SIG-M5 treated with dmso at 0.1 percent for 504 hours (cell line): ENCODE data around the gene RMDN2.
"Not testable (repeated sequence)": the region's sequence is repeated elsewhere in the genome, so short reads cannot be mapped to it uniquely, and the experiment has no call there.

Source experiments
- DNase-seq: peaks from one replicate; lab custom pipeline; 2025; ENCODE audit not compliant: unreplicated experiment; lab: John Stamatoyannopoulos, UW

RMDN2 gene

DNA sequence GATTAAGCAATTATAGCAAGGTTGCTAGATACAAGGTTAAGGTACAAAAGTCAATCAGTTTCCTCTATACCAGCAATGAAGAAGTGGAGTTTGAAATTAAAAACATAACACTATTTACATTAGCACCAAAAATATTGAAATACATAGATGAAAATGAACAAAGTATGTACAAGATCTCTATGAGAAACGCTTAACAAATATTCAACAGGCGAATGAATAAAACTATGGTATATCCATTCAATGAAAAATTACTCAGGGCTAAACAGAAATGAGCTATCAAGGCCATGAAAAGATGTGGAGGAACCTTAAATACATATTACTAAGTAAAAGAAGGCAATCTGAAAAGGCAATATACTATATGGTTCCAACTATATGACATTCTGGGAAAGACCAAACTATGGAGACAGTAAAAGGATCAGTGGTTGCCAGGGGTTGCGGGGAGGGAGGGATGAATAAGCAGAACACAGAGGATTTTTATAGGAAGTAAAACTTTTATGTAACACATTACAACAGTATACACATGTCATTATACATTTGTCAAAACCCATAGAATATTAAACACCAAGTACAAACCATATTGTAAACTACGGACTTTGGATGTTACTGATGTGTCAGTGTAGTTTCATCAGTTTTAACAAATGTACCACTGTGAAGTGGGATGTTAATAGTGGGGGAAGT is 62.1 kb downstream of the RMDN2 start:
- no peak for DNase-seq

DNA sequence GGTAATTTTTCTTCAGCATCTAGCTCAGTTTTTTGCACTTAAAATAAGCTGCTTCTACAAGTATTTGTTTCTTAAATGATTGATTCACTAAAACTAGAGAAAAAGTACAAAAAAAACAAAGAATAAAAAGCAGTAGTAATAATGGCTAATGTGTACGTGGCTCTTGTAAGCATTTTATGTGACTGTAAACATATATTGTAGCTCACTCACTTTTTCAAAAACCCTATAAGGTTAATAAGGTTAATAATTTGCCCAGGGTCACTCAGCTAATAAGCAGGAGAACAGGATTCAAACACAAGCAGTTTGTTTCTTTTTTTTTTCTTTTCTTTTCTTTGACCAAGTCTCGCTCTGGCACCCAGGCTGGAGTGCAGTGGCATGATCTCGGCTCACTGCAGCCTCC is 67.5 kb downstream of the RMDN2 start:
- DNase-seq, result no peak

- peak; percentile 44 for DNase-seq
Observed at GRCh38 chr2:37993143-37993542, 68.1 kb downstream of the RMDN2 start.

DNA sequence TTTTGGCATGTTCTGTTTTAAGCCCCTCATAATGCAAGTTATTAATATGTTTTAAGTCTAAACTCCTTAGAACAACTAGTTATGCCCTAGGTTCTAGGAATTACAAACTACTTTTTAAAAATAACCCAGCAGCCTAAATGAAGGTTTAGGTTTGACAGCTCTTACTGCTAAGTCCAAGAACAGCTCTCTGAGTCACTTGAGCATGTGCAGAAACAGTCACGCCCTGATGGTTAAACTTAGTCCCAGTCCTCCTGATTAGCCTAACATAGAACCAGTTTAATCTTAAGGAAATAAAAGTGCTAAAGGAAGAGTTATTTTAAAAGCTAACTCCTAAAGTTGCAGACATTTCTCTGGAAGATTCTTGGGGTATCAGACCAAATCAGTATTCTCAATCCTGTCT is 72.5 kb downstream of the RMDN2 start:
- no peak for DNase-seq

DNA sequence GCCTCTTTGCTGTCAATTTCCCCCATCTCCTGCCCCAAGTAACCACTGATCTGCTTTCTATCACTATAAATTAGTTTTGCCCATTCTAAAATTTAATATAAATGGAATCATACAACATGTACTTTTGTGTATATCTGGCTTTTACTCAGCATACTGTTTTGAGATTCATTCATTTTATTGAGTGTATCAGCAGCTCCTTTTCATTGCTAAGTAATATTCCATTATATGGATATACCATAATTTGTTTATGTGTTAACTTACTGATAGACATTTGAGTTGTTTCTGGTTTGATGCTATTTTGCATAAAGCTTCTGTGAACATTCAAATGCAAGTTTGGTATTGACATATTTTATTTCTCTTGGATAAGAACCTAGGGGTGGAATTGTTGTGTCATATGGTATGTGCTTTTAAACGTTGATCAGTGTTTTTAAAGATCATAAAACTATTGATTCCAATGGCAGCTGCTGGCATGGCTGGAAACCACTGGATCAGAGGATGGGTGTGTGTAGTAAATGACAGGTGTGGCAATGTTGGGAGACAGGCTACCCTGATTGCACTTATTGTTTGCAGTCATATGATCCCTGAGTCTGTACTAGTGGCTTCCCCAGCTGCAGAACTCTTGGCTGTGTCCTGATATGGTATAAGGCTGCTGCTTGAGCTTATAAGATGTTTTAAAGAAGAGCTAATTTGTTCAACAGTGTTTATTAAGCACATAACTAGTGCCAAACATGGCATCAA is 75.6 kb downstream of the RMDN2 start:
- no peak for DNase-seq

- DNase-seq, result not testable (repeated sequence)
Observed at GRCh38 chr2:38010187-38010586, 85.1 kb downstream of the RMDN2 start.

DNA sequence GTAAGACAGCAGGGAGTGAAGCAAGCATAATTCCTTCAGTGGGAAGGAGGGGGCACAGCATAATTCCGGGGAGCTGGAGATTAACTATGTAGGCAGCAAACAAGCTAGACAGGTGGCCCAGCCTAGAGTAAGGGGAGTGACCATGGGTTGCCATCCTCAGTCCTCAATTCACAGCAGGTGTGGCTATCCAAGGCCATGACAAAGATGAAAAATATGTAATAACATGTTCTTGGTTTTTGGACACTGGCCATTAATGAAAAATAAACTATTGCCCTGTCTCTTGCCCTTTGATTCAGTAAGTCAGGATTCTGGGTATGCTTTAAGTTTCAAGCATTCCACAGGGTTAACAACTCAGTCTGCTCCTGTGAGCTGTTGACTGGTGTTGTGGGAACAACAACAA is 85.9 kb downstream of the RMDN2 start:
- no peak for DNase-seq

DNA sequence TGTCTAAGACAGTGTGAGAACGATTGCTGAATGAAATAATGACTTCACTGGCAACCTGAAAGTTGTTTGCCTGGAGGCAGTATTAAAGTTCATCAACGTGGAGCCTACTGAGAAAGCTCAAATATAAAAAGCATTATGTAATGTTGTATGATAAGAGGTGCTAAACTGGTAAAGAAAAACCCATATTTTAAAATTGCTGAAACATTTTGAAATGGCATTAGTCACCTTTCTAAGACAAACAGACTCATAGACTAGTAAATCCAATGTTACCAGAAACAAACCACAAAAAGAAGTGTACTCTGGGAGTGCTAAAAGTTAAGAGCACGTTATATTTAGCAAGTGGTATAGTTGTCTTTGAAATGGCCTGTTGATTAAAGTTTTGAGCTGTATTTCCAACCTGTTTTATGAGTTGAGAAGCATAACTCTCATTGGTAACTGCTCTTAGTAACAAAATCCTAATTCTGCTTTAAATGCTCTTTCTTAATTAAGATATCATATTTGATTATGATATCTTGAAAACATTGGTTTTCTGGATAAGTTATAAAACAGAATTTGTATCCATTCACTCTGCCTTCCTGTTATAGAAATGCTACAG is 88.2 kb downstream of the RMDN2 start:
- DNase-seq, result no peak

DNA sequence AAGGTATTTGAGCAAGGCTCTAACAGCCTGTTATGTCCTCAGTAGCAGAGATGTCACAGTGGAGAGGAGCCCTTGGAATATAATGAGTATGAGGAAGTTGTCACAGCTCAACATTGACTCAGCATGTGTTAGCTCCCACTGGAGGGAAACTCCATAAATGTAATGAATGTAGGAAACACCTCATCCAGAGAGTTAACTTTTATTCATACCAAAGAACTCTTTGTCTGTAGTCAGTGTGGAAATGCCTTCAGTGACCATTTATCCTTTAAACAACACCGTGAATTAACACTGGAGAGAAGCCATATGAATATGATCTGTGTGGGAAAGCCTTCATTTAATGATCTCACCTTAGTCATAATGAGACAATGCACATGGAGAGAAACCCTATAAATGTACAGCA is 91.1 kb downstream of the RMDN2 start:
- peak; percentile 14 for DNase-seq

GRCh38 chr2:38017836-38018235 is 92.7 kb downstream of the RMDN2 start:
- no peak for DNase-seq

DNA sequence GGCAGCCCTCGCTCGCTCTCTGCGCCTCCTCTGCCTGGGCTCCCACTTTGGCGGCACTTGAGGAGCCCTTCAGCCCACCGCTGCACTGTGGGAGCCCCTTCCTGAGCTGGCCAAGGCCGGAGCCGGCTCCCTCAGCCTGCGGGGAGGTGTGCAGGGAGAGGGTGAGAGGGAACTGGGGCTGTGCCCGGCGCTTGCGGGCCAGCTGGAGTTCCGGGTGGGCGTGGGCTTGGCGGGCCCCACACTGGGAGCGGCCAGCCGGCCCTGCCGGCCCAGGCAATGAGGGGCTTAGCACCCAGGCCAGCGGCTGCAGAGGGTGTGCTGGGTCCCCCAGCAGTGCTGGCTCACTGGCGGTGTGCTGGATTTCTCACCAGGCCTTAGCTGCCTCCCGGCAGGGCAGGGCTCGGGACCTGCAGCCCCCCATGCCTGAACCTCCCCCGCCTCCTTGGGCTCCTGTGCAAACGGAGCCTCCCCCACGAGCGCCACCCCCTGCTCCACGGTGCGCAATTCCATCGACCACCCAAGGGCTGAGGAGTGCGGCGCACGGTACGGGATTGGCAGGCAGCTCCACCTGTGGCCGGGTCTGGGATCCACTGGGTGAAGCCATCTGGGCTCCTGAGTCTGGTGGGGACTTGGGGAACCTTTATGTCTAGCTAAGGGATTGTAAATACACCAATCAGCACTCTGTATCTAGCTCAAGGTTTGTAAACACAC is 95.4 kb downstream of the RMDN2 start:
- DNase-seq, result not testable (repeated sequence)

DNA sequence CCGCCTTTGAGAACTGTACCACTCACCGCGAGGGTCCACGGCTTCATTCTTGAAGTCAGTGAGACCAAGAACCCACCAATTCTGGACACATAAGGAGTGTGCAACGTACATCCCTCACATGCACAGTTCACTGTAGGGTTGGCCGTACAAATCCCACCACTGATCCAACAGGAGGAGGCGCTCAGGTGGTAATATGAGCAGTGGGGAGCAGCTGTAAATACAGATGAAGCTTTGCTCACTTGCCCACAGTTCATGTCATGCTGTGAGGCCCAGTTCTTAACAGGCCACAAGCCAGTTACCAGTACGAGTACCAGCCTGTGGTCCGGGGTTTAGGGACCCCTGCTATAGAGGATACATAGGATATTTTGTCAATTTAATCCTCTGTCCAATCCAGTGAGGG is 96.5 kb downstream of the RMDN2 start:
- no peak for DNase-seq

GRCh38 chr2:38026846-38027245 is 101.8 kb downstream of the RMDN2 start:
- DNase-seq, result no peak

DNA sequence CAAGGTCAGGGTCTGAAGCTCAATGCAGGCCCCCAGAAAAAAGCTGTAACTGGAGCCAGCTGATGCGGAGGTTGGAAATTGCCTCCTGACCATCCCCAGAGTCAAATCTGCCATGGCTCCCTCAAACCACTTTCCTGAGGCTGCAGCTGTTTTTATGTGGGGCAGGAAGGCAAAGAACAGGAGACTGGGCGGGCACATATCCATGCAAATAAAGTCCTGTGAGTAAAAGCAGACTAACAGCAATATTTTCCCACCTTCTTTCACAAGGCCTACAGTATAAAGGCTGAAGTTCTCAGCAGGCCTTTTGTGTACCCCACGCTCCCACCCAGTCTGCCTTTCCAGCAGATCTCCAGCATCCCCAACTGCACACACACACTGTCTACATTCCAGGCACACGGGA is 103.7 kb downstream of the RMDN2 start:
- no peak for DNase-seq

DNA sequence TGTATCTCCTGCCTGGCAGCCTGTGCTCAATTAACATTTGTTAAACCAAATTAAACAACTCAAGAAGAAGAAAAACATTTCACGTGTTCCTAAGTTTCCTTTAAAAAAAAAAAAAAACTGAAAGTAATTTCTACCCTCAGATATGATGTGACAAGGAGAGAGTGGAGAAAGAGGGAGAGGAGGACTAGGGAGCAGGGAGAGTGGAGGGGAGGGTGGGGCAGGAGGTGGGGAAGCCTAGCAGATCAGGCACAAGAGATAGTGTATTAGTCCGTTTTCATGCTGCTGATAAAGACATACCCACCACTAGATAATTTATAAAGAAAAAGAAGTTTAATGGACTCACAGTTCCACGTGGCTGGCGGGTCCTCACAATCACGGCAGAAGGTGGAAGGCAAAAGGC is 104.4 kb downstream of the RMDN2 start:
- no peak for DNase-seq

GRCh38 chr2:38030635-38031355 is 105.7 kb downstream of the RMDN2 start:
- no peak for DNase-seq

- no peak for DNase-seq
Observed at GRCh38 chr2:38032946-38033345, 107.9 kb downstream of the RMDN2 start.

DNA sequence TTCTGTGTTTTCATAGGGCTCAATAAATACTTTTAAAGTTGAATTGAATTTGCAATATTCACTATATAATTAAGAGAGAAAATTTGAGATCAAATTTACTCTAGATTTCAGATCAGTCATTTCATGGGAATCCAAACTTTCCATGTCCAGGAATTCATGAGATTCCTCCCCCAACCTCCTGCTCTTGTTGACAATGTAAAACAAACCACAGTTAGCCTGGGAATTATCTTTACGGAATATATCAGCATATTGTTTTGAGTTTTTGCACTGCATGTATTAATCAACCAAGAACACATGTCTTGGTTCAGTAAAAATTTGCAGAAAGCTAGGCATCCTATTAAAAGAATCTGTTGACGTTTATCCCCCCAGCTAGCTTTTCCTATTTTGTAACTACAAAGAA is 108.6 kb downstream of the RMDN2 start:
- no peak for DNase-seq

GRCh38 chr2:38035968-38036367 is 110.9 kb downstream of the RMDN2 start:
- no peak for DNase-seq

GRCh38 chr2:38037325-38037724 is 112.2 kb downstream of the RMDN2 start:
- no peak for DNase-seq
